HUES64 (cell line): Measurements from ENCODE around the gene COL20A1.

ENCODE experiments used
- H3K27ac ChIP-seq: 2 replicates; pipeline ENCODE4 v1.7.0; 2013; ENCODE audit warnings: low read depth, low read length, inconsistent platforms
- H3K27me3 ChIP-seq: 2 replicates; pipeline ENCODE4 v1.6.1; 2013; ENCODE audit warnings: mild to moderate bottlenecking, low read length; ENCODE audit not compliant: insufficient read depth
- H3K36me3 ChIP-seq: 2 replicates; pipeline ENCODE4 v1.6.1; 2013; ENCODE audit warnings: mild to moderate bottlenecking, low read length; ENCODE audit not compliant: insufficient read depth
- H3K4me1 ChIP-seq: 2 replicates; pipeline ENCODE4 v1.6.1; 2013; ENCODE audit warnings: mild to moderate bottlenecking, low read length, moderate library complexity; ENCODE audit not compliant: insufficient read depth
- H3K4me3 ChIP-seq: 2 replicates; pipeline ENCODE4 v1.5.1; 2013; ENCODE audit warnings: mild to moderate bottlenecking, low read length, moderate library complexity
- H3K9ac ChIP-seq: 2 replicates; pipeline ENCODE4 v1.6.1; 2013; ENCODE audit warnings: mild to moderate bottlenecking, low read depth, low read length
- H3K9me3 ChIP-seq: 2 replicates; pipeline ENCODE4 v1.6.1; 2013; ENCODE audit warnings: low read depth, low read length; ENCODE audit not compliant: insufficient read depth
- WGBS: fragments of 150-250, 120-280 bp; methylation state at CpG from one replicate; pipeline ENCODE4 v1.1.7; 2013; ENCODE audit warnings: missing lambda C conversion rate; 5-methylcytosine and 5-hydroxymethylcytosine counted together

The COL20A1 gene

GRCh38 chr20:63342561-63343459, 49.8 kb downstream of the COL20A1 start:
- no peaks in the 10 kb centered on the region for H3K4me1 ChIP-seq
- H3K9ac ChIP-seq, result no peak overlapping the region; the same call in 1 of the 2 replicates
- H3K36me3 ChIP-seq, result no peaks in the 10 kb centered on the region
- no peak overlapping the region for H3K4me3 ChIP-seq
- WGBS, result 92% methylated on average over 59 of the region's 59 CpGs
- no peaks in the 10 kb centered on the region for H3K9me3 ChIP-seq
- no peak overlapping the region for H3K27ac ChIP-seq
- H3K27me3 ChIP-seq, result no peaks in the 10 kb centered on the region

GRCh38 chr20:63343460-63344445, 50.8 kb downstream of the COL20A1 start:
- Histone ChIP-seq H3K9ac (no peak overlapping the region; the same call in 1 of the 2 replicates), H3K9me3 (no peaks in the 10 kb centered on the region), H3K27ac (no peak overlapping the region), H3K27me3 (no peaks in the 10 kb centered on the region), H3K36me3 (no peaks in the 10 kb centered on the region), H3K4me1 (no peaks in the 10 kb centered on the region), H3K4me3 (no peak overlapping the region)
- 87% methylated on average over 37 of the region's 37 CpGs for WGBS

GRCh38 chr20:63344616-63345327, 51.8 kb downstream of the COL20A1 start:
- 81% methylated on average over 18 of the region's 21 CpGs for WGBS
- Histone ChIP-seq H3K36me3 (no peaks in the 10 kb centered on the region), H3K9me3 (no peaks in the 10 kb centered on the region), H3K9ac (no peak overlapping the region), H3K4me1 (no peaks in the 10 kb centered on the region), H3K4me3 (no peak overlapping the region), H3K27me3 (no peaks in the 10 kb centered on the region), H3K27ac (no peak overlapping the region)

- Histone ChIP-seq H3K9ac (no peak overlapping the region), H3K36me3 (no peaks in the 10 kb centered on the region), H3K4me3 (no peak overlapping the region), H3K9me3 (no peaks in the 10 kb centered on the region), H3K27me3 (no peaks in the 10 kb centered on the region), H3K27ac (no peak overlapping the region), H3K4me1 (no peaks in the 10 kb centered on the region)
- WGBS, result 92% methylated on average over 27 of the region's 27 CpGs
Measured at GRCh38 chr20:63345328-63346100, 52.5 kb downstream of the COL20A1 start.

GRCh38 chr20:63346131-63347080, 53.4 kb downstream of the COL20A1 start:
- Histone ChIP-seq H3K27me3 (no peaks in the 10 kb centered on the region), H3K4me1 (no peaks in the 10 kb centered on the region), H3K4me3 (no peak overlapping the region), H3K27ac (no peak overlapping the region), H3K9me3 (no peaks in the 10 kb centered on the region), H3K36me3 (no peaks in the 10 kb centered on the region), H3K9ac (no peak overlapping the region)
- 90% methylated on average over 50 of the region's 50 CpGs for WGBS

GRCh38 chr20:63347081-63347741, 54.2 kb downstream of the COL20A1 start:
- H3K4me1 ChIP-seq, result no peaks in the 10 kb centered on the region
- no peaks in the 10 kb centered on the region for H3K27me3 ChIP-seq
- WGBS, result 90% methylated on average over 33 of the region's 33 CpGs
- H3K36me3 ChIP-seq, result no peaks in the 10 kb centered on the region
- H3K4me3 ChIP-seq, result no peak overlapping the region
- H3K9me3 ChIP-seq, result no peaks in the 10 kb centered on the region
- H3K9ac ChIP-seq, result no peak overlapping the region
- no peak overlapping the region for H3K27ac ChIP-seq

GRCh38 chr20:63347950-63348827, 55.2 kb downstream of the COL20A1 start:
- WGBS, result 90% methylated on average over 46 of the region's 46 CpGs
- no peaks in the 10 kb centered on the region for H3K27me3 ChIP-seq

GRCh38 chr20:63348828-63349515, 56.0 kb downstream of the COL20A1 start:
- H3K9me3 ChIP-seq, result no peaks in the 10 kb centered on the region
- no peak overlapping the region for H3K9ac ChIP-seq
- no peak overlapping the region for H3K4me3 ChIP-seq
- H3K27ac ChIP-seq, result no peak overlapping the region
- H3K4me1 ChIP-seq, result 0 out of 2 replicates have a peak, but pooled peaks cover 2% of the 10 kb centered on the region
- 93% methylated on average over 29 of the region's 29 CpGs for WGBS
- H3K36me3 ChIP-seq, result no peaks in the 10 kb centered on the region
- no peaks in the 10 kb centered on the region for H3K27me3 ChIP-seq

More at GRCh38 chr20:63347950-63348827, 55.2 kb downstream of the COL20A1 start:
- H3K4me1 ChIP-seq, result 0 out of 2 replicates have a peak, but pooled peaks cover 2% of the 10 kb centered on the region
- no peaks in the 10 kb centered on the region for H3K9me3 ChIP-seq
- no peak overlapping the region for H3K4me3 ChIP-seq
- H3K36me3 ChIP-seq, result no peaks in the 10 kb centered on the region
- H3K27ac ChIP-seq, result no peak overlapping the region
- H3K9ac ChIP-seq, result no peak overlapping the region
